BE2C (cell line): ENCODE results near the gene SH3RF2.

Experiments
- DNase-seq: peaks from one replicate; pipeline ENCODE4 v3.0.0-alpha.2; 2020
- H3K27me3 ChIP-seq: fragments of 250-450 bp; sonication (Bioruptor Pico); 2 replicates; pipeline ENCODE4 v1.5.1; 2020; ENCODE audit warnings: mild to moderate bottlenecking
- H3K36me3 ChIP-seq: fragments of 250-450 bp; sonication (Bioruptor Pico); 2 replicates; pipeline ENCODE4 v1.5.1; 2020; ENCODE audit warnings: mild to moderate bottlenecking
- H3K4me1 ChIP-seq: fragments of 250-450 bp; sonication (Bioruptor Pico); 2 replicates; pipeline ENCODE4 v1.5.1; 2020
- H3K4me3 ChIP-seq: 2 replicates; pipeline ENCODE4 v1.5.1; 2011; ENCODE audit warnings: low read depth, low read length
- H3K9me3 ChIP-seq: fragments of 250-450 bp; sonication (Bioruptor Pico); 2 replicates; pipeline ENCODE4 v1.5.1; 2020
- TF ChIP-seq, protein P1 (sequence below): IDR thresholded peaks from 2 replicates; pipeline ENCODE4 v1.5.1; 2012; ENCODE audit warnings: mild to moderate bottlenecking, low read depth, low read length

Gene SH3RF2

DNA sequence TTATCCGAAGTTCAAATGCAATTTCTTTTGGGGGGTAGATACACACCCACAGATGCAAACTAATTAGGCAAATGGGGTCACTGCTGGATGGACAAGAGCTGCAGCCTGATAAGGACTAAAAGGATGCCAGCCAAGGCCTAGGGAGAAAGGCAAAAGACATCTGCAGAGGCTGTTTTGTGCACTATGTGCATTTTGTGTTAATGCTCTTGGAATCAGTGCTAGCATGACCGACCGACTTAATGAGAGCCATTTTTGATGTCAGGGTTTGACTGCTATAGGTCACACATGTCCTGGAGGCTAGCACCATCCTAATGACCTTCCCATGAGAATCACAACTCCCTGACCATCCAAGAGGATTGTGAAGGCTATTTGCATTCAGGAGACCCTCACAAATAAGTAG is 134.4 kb downstream of the SH3RF2 start:
- H3K4me1 ChIP-seq = no peaks in the 10 kb centered on the region
- no peak for DNase-seq

DNA sequence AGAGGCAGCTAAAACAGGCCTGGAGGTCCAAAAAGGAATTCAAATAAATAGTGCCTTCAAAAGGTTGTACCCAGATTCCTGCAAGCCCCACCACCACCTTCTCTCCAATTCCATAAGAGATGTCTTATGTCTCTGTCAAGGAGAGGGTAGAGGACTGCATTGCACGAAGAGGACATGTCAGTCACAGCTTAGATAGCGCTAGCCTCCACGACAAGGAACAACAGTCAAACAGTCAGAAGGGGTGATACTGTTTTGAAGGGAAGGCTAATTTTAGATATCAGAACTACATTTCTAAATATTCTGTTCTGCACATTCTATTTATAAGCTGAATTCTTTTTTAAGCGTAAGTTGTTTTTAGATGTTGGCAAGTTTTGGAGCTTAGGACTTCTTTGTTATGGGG is 134.8 kb downstream of the SH3RF2 start:
- TF ChIP-seq, protein P1, sequence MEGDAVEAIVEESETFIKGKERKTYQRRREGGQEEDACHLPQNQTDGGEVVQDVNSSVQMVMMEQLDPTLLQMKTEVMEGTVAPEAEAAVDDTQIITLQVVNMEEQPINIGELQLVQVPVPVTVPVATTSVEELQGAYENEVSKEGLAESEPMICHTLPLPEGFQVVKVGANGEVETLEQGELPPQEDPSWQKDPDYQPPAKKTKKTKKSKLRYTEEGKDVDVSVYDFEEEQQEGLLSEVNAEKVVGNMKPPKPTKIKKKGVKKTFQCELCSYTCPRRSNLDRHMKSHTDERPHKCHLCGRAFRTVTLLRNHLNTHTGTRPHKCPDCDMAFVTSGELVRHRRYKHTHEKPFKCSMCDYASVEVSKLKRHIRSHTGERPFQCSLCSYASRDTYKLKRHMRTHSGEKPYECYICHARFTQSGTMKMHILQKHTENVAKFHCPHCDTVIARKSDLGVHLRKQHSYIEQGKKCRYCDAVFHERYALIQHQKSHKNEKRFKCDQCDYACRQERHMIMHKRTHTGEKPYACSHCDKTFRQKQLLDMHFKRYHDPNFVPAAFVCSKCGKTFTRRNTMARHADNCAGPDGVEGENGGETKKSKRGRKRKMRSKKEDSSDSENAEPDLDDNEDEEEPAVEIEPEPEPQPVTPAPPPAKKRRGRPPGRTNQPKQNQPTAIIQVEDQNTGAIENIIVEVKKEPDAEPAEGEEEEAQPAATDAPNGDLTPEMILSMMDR = no peak
- no peaks in the 10 kb centered on the region; the same call in 1 of the 2 replicates for H3K27me3 ChIP-seq
- H3K9me3 ChIP-seq = no peaks in the 10 kb centered on the region
- DNase-seq = no peak
- H3K4me3 ChIP-seq = no peak overlapping the region
- H3K4me1 ChIP-seq = no peaks in the 10 kb centered on the region
- H3K36me3 ChIP-seq = no peaks in the 10 kb centered on the region

More for the DNA sequence above, 134.4 kb downstream of the SH3RF2 start:
- Histone ChIP-seq H3K27me3 (no peaks in the 10 kb centered on the region; the same call in 1 of the 2 replicates), H3K9me3 (no peaks in the 10 kb centered on the region), H3K36me3 (no peaks in the 10 kb centered on the region), H3K4me3 (no peak overlapping the region)
- TF ChIP-seq, protein P1 = no peak

DNA sequence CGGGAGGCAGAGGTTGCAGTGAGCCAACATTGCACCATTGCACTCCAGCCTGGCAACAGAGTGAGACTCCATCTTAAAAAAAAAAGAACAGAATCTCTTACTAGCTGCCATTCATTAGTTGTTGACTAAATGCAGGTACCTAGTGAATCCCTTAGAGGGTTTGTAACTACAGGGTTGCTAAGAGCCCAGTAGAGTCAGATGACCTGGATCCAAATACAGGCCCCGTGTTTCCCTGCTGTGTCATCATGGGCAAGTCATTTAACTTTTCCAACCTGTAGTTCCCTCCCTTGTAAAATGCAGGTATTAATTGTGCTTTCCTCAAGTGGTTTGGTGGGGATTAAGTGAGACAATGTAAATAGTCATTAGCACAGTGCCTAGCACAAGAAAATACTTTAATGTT is 136.2 kb downstream of the SH3RF2 start:
- Histone ChIP-seq H3K4me3 (no peak overlapping the region), H3K27me3 (peaks cover 2% of the 10 kb centered on the region), H3K36me3 (no peaks in the 10 kb centered on the region), H3K4me1 (no peaks in the 10 kb centered on the region), H3K9me3 (no peaks in the 10 kb centered on the region)
- no peak for DNase-seq
- TF ChIP-seq, protein P1 = no peak

DNA sequence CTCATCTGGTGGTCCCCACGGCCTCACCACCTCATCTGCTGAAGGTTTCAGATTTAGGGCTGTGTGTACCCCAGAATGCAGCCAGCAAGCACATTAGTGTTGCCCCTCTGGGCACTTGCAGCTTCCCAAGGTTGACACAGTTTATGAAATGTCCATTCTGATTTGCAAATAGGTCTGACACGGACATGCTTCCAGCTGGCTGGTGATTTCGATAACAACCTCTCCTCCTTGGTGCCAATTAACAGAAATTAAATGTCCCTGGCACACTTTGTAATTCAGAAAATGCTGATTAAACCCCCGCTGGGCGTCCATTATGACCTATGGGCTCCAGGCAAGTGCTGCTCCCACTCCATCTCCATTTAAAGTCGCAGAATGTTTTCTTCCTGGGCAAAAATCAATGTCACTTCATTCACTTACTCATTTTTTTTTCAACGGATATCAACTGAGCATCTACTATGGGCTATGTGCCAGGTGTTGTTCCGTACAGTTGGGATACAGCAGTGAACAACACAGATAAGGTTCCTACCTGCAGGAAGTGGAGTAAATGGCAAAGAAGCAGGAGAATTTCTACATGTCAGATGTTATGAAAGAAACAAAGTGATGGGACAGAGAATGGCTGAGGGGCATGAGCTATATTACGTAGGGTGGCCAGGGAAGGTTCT is 137.0 kb downstream of the SH3RF2 start:
- no peaks in the 10 kb centered on the region for H3K4me1 ChIP-seq
- H3K27me3 ChIP-seq = peaks cover 4% of the 10 kb centered on the region
- H3K4me3 ChIP-seq = no peak overlapping the region
- no peaks in the 10 kb centered on the region for H3K9me3 ChIP-seq
- no peaks in the 10 kb centered on the region for H3K36me3 ChIP-seq
- no peak for DNase-seq
- TF ChIP-seq, protein P1 = no peak

DNA sequence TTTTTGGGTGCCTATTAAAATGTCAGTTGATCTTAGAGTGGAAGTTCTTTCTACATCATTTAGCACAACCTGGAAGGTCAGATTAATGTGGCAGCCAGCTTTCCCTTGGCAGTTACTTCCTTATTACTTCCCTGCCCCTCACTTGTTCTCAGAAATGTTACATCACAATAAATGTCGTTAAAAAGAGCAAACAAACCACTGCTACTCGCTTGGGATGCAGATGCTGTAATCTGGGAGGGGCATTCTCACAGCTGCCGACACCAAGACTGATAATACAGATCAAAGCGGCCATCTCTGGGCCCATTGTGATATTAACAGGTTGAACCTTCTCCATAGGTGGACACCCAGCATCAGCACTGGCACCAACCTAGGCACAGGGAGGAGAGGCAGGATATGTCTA is 139.7 kb downstream of the SH3RF2 start:
- no peaks in the 10 kb centered on the region for H3K4me1 ChIP-seq
- no peaks in the 10 kb centered on the region for H3K9me3 ChIP-seq
- TF ChIP-seq, protein P1 = no peak
- DNase-seq = no peak
- H3K27me3 ChIP-seq = peaks cover 8% of the 10 kb centered on the region
- H3K4me3 ChIP-seq = no peak overlapping the region
- H3K36me3 ChIP-seq = no peaks in the 10 kb centered on the region

DNA sequence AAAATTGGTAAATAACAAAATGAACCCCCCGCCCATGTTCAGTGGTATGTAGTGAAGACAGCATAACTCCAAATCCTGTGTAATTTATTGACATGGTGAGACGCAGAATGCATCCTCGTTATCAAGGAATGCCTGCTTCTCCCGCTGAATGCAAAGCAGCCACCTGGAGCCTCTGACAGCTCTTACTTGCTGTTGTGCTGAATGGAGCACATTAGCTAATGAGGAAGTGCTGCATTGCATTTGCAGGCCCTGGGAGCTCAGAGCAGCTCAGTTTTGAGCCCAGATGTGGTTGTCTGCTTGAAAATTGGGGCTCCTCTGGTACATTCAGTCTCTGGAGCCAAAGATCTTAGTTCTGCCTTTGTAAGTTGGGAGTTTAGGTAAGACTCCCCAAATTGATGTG is 140.1 kb downstream of the SH3RF2 start:
- no peaks in the 10 kb centered on the region for H3K4me1 ChIP-seq

More for the DNA sequence above, 140.1 kb downstream of the SH3RF2 start:
- Histone ChIP-seq H3K27me3 (peaks cover 8% of the 10 kb centered on the region), H3K9me3 (no peaks in the 10 kb centered on the region), H3K4me3 (no peak overlapping the region), H3K36me3 (no peaks in the 10 kb centered on the region)
- no peak for DNase-seq
- TF ChIP-seq, protein P1 = no peak
